HEK293 (cell line): ENCODE measurements around the gene SLAMF9.

Experiments used
- EGR2 ChIP-seq: fragments of 450-650 bp; formaldehyde crosslinking; IDR thresholded peaks from 2 replicates; pipeline ENCODE4 v1.5.1; 2016; ENCODE audit warnings: low read depth, missing biosample characterization, missing genetic modification characterization
- HOXC10 ChIP-seq: sonication (generic); formaldehyde crosslinking; IDR thresholded peaks from 2 replicates; pipeline ENCODE4 v1.8.1; 2023; ENCODE audit warnings: mild to moderate bottlenecking, missing genetic modification reagents
- KLF10 ChIP-seq: fragments of 450-650 bp; IDR thresholded peaks from 2 replicates; pipeline ENCODE4 v1.5.1; 2018; ENCODE audit warnings: missing biosample characterization, mild to moderate bottlenecking, missing genetic modification characterization
- MZF1 ChIP-seq: fragments of 450-650 bp; formaldehyde crosslinking; IDR thresholded peaks from 2 replicates; pipeline ENCODE4 v1.5.1; 2017; ENCODE audit warnings: missing biosample characterization, missing genetic modification characterization, borderline replicate concordance
- PRDM1 ChIP-seq: fragments of 450-650 bp; formaldehyde crosslinking; IDR thresholded peaks from 2 replicates; pipeline ENCODE4; 2016; ENCODE audit warnings: missing biosample characterization, missing genetic modification characterization
- ZBTB48 ChIP-seq: fragments of 450-650 bp; formaldehyde crosslinking; IDR thresholded peaks from 2 replicates; pipeline ENCODE4 v1.5.1; 2016; ENCODE audit warnings: missing biosample characterization, missing genetic modification characterization
- ZBTB8A ChIP-seq: fragments of 450-650 bp; formaldehyde crosslinking; IDR thresholded peaks from 2 replicates; pipeline ENCODE4 v1.5.1; 2016; ENCODE audit warnings: missing biosample characterization, missing genetic modification characterization
- ZFHX2 ChIP-seq: fragments of 450-650 bp; formaldehyde crosslinking; conservative IDR thresholded peaks from 2 replicates; pipeline ENCODE4 v1.5.1; 2016; ENCODE audit warnings: missing biosample characterization, missing genetic modification characterization
- ZNF112 ChIP-seq: fragments of 450-650 bp; formaldehyde crosslinking; IDR thresholded peaks from 2 replicates; pipeline ENCODE4 v1.5.0; 2017; ENCODE audit warnings: missing biosample characterization, missing genetic modification characterization
- ZNF121 ChIP-seq: fragments of 450-650 bp; formaldehyde crosslinking; IDR thresholded peaks from 2 replicates; pipeline ENCODE4 v1.5.1; 2016; ENCODE audit warnings: missing biosample characterization, missing genetic modification characterization
- ZNF157 ChIP-seq: fragments of 450-650 bp; formaldehyde crosslinking; IDR thresholded peaks from 2 replicates; pipeline ENCODE4 v1.5.1; 2016; ENCODE audit warnings: missing biosample characterization, missing genetic modification characterization
- ZNF169 ChIP-seq: fragments of 450-650 bp; formaldehyde crosslinking; IDR thresholded peaks from 2 replicates; pipeline ENCODE4 v1.5.1; 2016; ENCODE audit warnings: missing biosample characterization, missing genetic modification characterization
- ZNF184 ChIP-seq: fragments of 450-650 bp; IDR thresholded peaks from 2 replicates; pipeline ENCODE4 v1.5.1; 2018; ENCODE audit warnings: missing biosample characterization, mild to moderate bottlenecking, missing genetic modification characterization
- ZNF24 ChIP-seq: fragments of 450-650 bp; formaldehyde crosslinking; IDR thresholded peaks from 2 replicates; pipeline ENCODE4 v1.5.1; 2016; ENCODE audit warnings: missing biosample characterization, missing genetic modification characterization
- ZNF274 ChIP-seq, 2 experiments: fragments of 200-500 bp in 1 of 2; fragments of 450-650 bp in 1 of 2; sonication (Bioruptor generic) in 1 of 2; formaldehyde crosslinking in 1 of 2; IDR thresholded peaks; 2 replicates each; pipeline versions ENCODE4 v1.5.1 to v1.6.1; 2014 to 2016; ENCODE audit warnings: borderline replicate concordance in 1 of 2, inconsistent platforms in 1 of 2, low read length in 1 of 2, missing biosample characterization in 1 of 2, missing genetic modification characterization in 1 of 2
- ZNF311 ChIP-seq: fragments of 450-650 bp; formaldehyde crosslinking; IDR thresholded peaks from 2 replicates; pipeline ENCODE4 v1.5.1; 2017; ENCODE audit warnings: missing biosample characterization, missing genetic modification characterization, borderline replicate concordance
- ZNF324 ChIP-seq: fragments of 450-650 bp; formaldehyde crosslinking; IDR thresholded peaks from 2 replicates; pipeline ENCODE4 v1.5.1; 2016; ENCODE audit warnings: missing biosample characterization, missing genetic modification characterization
- ZNF366 ChIP-seq: fragments of 450-650 bp; formaldehyde crosslinking; conservative IDR thresholded peaks from 2 replicates; pipeline ENCODE4 v1.5.1; 2016; ENCODE audit warnings: missing biosample characterization, missing genetic modification characterization
- ZNF48 ChIP-seq: fragments of 450-650 bp; formaldehyde crosslinking; IDR thresholded peaks from 2 replicates; pipeline ENCODE4 v1.5.1; 2016; ENCODE audit warnings: missing biosample characterization, missing genetic modification characterization
- ZNF501 ChIP-seq: fragments of 450-650 bp; formaldehyde crosslinking; IDR thresholded peaks from 2 replicates; pipeline ENCODE4 v1.5.1; 2016; ENCODE audit warnings: missing biosample characterization, missing genetic modification characterization
- ZNF530 ChIP-seq: fragments of 450-650 bp; formaldehyde crosslinking; IDR thresholded peaks from 2 replicates; pipeline ENCODE4 v1.5.1; 2016; ENCODE audit warnings: low read depth, missing biosample characterization, missing genetic modification characterization
- ZNF558 ChIP-seq: fragments of 450-650 bp; formaldehyde crosslinking; IDR thresholded peaks from 2 replicates; pipeline ENCODE4 v1.5.1; 2016; ENCODE audit warnings: missing biosample characterization, missing genetic modification characterization
- ZNF610 ChIP-seq: fragments of 450-650 bp; formaldehyde crosslinking; IDR thresholded peaks from 2 replicates; pipeline ENCODE4 v1.5.1; 2016; ENCODE audit warnings: missing biosample characterization, missing genetic modification characterization, borderline replicate concordance
- ZNF621 ChIP-seq: fragments of 450-650 bp; formaldehyde crosslinking; IDR thresholded peaks from 2 replicates; pipeline ENCODE4 v1.5.1; 2017; ENCODE audit warnings: missing biosample characterization, missing genetic modification characterization
- ZNF664 ChIP-seq: fragments of 450-650 bp; formaldehyde crosslinking; IDR thresholded peaks from 2 replicates; pipeline ENCODE4 v1.5.1; 2016; ENCODE audit warnings: missing biosample characterization, missing genetic modification characterization
- ZNF777 ChIP-seq: fragments of 450-650 bp; formaldehyde crosslinking; IDR thresholded peaks from 2 replicates; pipeline ENCODE4 v1.5.1; 2017; ENCODE audit warnings: missing biosample characterization, missing genetic modification characterization, borderline replicate concordance
- ZNF785 ChIP-seq: fragments of 450-650 bp; formaldehyde crosslinking; IDR thresholded peaks from 2 replicates; pipeline ENCODE4 v1.5.1; 2016; ENCODE audit warnings: missing biosample characterization, missing genetic modification characterization
- ZSCAN16 ChIP-seq: fragments of 450-650 bp; formaldehyde crosslinking; IDR thresholded peaks from 2 replicates; pipeline ENCODE4 v1.5.1; 2016; ENCODE audit warnings: missing biosample characterization, missing genetic modification characterization
- ZXDB ChIP-seq: fragments of 450-650 bp; formaldehyde crosslinking; IDR thresholded peaks from 2 replicates; pipeline ENCODE4 v1.5.1; 2016; ENCODE audit warnings: missing biosample characterization, missing genetic modification characterization
- TF ChIP-seq, protein P1 (sequence below): fragments of 450-650 bp; formaldehyde crosslinking; IDR thresholded peaks from 2 replicates; pipeline ENCODE4 v1.5.1; 2016; ENCODE audit warnings: missing biosample characterization, missing genetic modification characterization
- TF ChIP-seq, protein P2 (sequence below): fragments of 450-650 bp; formaldehyde crosslinking; IDR thresholded peaks from 2 replicates; pipeline ENCODE4 v1.5.1; 2017; ENCODE audit warnings: missing biosample characterization, missing genetic modification characterization
- TF ChIP-seq, protein P3 (sequence below): fragments of 450-650 bp; formaldehyde crosslinking; IDR thresholded peaks from 2 replicates; pipeline ENCODE4 v1.5.1; 2016; ENCODE audit warnings: missing biosample characterization, missing genetic modification characterization
- TF ChIP-seq, protein P4 (sequence below): fragments of 450-650 bp; formaldehyde crosslinking; IDR thresholded peaks from 2 replicates; pipeline ENCODE4 v1.5.1; 2016; ENCODE audit warnings: missing biosample characterization, missing genetic modification characterization
- TF ChIP-seq, protein P5 (sequence below): fragments of 450-650 bp; formaldehyde crosslinking; IDR thresholded peaks from 2 replicates; pipeline ENCODE4 v1.5.1; 2016; ENCODE audit warnings: missing biosample characterization, missing genetic modification characterization

SLAMF9 gene

DNA sequence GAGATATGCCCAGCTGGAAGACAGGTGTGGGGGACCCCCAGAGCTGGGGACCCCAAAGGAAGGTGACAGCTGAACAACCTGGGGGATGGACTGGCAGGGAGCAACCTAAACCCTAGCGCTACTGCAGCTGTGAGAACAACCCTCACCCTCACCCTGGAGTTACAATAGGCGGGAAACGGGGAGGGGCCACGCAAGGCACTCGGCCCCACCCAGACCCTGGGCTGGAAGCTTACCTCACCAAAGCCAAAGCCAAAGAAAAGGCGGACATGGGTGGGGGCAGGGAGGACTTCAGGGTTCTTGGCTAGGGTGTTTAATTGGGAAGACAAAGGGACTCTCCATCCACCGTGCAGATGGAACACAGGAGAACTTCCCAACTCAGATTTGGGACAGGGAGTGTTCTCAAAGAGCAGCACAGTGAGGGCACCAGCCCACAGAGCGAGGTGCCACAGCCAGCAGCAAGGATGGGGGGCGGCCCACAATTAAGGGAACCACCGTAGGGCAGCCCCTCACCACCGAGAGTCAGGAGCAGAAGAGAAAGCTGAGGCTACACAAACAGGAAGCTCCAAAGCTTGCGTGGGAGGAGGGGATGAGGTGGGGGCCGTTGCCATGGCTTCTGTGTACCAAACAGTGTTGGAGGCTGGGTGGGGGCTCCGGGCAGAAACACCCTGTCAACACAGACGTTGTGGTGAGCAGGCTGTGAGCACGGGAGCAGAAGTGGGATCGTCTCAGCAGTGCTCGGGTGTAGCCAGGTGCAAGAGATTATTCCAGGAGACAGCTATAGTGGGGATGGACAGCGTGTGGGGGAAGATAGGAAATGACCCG, 30.6 kb downstream of the SLAMF9 start (continued):
- TF ChIP-seq, protein P1, sequence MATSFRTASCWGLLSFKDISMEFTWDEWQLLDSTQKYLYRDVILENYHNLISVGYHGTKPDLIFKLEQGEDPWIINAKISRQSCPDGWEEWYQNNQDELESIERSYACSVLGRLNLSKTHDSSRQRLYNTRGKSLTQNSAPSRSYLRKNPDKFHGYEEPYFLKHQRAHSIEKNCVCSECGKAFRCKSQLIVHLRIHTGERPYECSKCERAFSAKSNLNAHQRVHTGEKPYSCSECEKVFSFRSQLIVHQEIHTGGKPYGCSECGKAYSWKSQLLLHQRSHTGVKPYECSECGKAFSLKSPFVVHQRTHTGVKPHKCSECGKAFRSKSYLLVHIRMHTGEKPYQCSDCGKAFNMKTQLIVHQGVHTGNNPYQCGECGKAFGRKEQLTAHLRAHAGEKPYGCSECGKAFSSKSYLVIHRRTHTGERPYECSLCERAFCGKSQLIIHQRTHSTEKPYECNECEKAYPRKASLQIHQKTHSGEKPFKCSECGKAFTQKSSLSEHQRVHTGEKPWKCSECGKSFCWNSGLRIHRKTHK (tag by site-specific recombination) = no peak
- no peak for TF ChIP-seq ZNF621 (tag by site-specific recombination)
- TF ChIP-seq HOXC10 (CRISPR knock-in tag) = no peak
- 0 out of 2 replicates have a peak, but pooled peaks have one; percentile 29 for TF ChIP-seq ZNF184 (tag by site-specific recombination)
- no peak for TF ChIP-seq ZNF24
- TF ChIP-seq, protein P2, sequence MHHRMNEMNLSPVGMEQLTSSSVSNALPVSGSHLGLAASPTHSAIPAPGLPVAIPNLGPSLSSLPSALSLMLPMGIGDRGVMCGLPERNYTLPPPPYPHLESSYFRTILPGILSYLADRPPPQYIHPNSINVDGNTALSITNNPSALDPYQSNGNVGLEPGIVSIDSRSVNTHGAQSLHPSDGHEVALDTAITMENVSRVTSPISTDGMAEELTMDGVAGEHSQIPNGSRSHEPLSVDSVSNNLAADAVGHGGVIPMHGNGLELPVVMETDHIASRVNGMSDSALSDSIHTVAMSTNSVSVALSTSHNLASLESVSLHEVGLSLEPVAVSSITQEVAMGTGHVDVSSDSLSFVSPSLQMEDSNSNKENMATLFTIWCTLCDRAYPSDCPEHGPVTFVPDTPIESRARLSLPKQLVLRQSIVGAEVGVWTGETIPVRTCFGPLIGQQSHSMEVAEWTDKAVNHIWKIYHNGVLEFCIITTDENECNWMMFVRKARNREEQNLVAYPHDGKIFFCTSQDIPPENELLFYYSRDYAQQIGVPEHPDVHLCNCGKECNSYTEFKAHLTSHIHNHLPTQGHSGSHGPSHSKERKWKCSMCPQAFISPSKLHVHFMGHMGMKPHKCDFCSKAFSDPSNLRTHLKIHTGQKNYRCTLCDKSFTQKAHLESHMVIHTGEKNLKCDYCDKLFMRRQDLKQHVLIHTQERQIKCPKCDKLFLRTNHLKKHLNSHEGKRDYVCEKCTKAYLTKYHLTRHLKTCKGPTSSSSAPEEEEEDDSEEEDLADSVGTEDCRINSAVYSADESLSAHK = no peak
- no peak for TF ChIP-seq ZNF311
- no peak for TF ChIP-seq ZNF48
- TF ChIP-seq, protein P3, sequence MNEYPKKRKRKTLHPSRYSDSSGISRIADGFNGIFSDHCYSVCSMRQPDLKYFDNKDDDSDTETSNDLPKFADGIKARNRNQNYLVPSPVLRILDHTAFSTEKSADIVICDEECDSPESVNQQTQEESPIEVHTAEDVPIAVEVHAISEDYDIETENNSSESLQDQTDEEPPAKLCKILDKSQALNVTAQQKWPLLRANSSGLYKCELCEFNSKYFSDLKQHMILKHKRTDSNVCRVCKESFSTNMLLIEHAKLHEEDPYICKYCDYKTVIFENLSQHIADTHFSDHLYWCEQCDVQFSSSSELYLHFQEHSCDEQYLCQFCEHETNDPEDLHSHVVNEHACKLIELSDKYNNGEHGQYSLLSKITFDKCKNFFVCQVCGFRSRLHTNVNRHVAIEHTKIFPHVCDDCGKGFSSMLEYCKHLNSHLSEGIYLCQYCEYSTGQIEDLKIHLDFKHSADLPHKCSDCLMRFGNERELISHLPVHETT (tag by site-specific recombination) = 0 out of 2 replicates have a peak, but pooled peaks have one; percentile 15
- TF ChIP-seq ZNF366 (tag by site-specific recombination) = peak; percentile 94
- TF ChIP-seq ZNF610 = no peak
- TF ChIP-seq ZBTB48 (tag by site-specific recombination) = peak; percentile 95
- TF ChIP-seq ZNF777 = no peak
- no peak for TF ChIP-seq ZNF785
- TF ChIP-seq, protein P4, sequence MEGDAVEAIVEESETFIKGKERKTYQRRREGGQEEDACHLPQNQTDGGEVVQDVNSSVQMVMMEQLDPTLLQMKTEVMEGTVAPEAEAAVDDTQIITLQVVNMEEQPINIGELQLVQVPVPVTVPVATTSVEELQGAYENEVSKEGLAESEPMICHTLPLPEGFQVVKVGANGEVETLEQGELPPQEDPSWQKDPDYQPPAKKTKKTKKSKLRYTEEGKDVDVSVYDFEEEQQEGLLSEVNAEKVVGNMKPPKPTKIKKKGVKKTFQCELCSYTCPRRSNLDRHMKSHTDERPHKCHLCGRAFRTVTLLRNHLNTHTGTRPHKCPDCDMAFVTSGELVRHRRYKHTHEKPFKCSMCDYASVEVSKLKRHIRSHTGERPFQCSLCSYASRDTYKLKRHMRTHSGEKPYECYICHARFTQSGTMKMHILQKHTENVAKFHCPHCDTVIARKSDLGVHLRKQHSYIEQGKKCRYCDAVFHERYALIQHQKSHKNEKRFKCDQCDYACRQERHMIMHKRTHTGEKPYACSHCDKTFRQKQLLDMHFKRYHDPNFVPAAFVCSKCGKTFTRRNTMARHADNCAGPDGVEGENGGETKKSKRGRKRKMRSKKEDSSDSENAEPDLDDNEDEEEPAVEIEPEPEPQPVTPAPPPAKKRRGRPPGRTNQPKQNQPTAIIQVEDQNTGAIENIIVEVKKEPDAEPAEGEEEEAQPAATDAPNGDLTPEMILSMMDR (tag by site-specific recombination) = no peak
- TF ChIP-seq ZNF112 (tag by site-specific recombination) = no peak
- no peak for TF ChIP-seq MZF1 (tag by site-specific recombination)
- no peak for TF ChIP-seq ZNF157 (tag by site-specific recombination)
- peak; percentile 17; the same call in 1 of the 2 replicates for TF ChIP-seq ZBTB8A (tag by site-specific recombination)
- no peak for TF ChIP-seq ZNF274 (IDR thresholded peaks at IDR 0.05; ENCODE audit: low read length)
- no peak for TF ChIP-seq ZNF274 (tag by site-specific recombination; IDR thresholded peaks at IDR 0.05; ENCODE audit: borderline replicate concordance)
- no peak for TF ChIP-seq ZSCAN16 (tag by site-specific recombination)
- no peak for TF ChIP-seq ZNF324 (tag by site-specific recombination)
- TF ChIP-seq ZNF558 (tag by site-specific recombination) = no peak
- peak; percentile 80 for TF ChIP-seq EGR2
- TF ChIP-seq ZNF530 (tag by site-specific recombination) = no peak
- TF ChIP-seq ZNF169 (tag by site-specific recombination) = no peak
- TF ChIP-seq ZXDB (tag by site-specific recombination) = peak; percentile 59; the same call in 1 of the 2 replicates
- peak; percentile 29; the same call in 1 of the 2 replicates for TF ChIP-seq ZNF501 (tag by site-specific recombination)
- TF ChIP-seq ZNF121 (tag by site-specific recombination) = no peak
- TF ChIP-seq PRDM1 = peak; percentile 19; the same call in 1 of the 2 replicates
- TF ChIP-seq, protein P5, sequence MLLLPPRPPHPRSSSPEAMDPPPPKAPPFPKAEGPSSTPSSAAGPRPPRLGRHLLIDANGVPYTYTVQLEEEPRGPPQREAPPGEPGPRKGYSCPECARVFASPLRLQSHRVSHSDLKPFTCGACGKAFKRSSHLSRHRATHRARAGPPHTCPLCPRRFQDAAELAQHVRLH (tag by site-specific recombination) = no peak
- TF ChIP-seq KLF10 = no peak
- TF ChIP-seq ZFHX2 (tag by site-specific recombination) = peak; percentile 91
- TF ChIP-seq ZNF664 (tag by site-specific recombination) = no peak
